Skeletal muscle satellite cell (primary cell): ENCODE results near the gene C19orf12.

ENCODE experiments used
- H3K27me3 ChIP-seq: 2 replicates; pipeline ENCODE4 v1.7.0; 2013; ENCODE audit warnings: low read length; ENCODE audit not compliant: control insufficient read depth, insufficient read depth
- H3K36me3 ChIP-seq: 2 replicates; pipeline ENCODE4 v1.7.0; 2013; ENCODE audit warnings: mild to moderate bottlenecking, control low read depth, low read length; ENCODE audit not compliant: insufficient read depth
- H3K4me1 ChIP-seq: 2 replicates; pipeline ENCODE4 v1.7.0; 2013; ENCODE audit warnings: low read length; ENCODE audit not compliant: control insufficient read depth, insufficient read depth
- H3K4me2 ChIP-seq: 2 replicates; pipeline ENCODE4 v1.7.0; 2013; ENCODE audit warnings: mild to moderate bottlenecking, low read length
- H3K4me3 ChIP-seq: 2 replicates; pipeline ENCODE4 v1.7.0; 2013; ENCODE audit warnings: low read length
- H3K9ac ChIP-seq: 2 replicates; pipeline ENCODE4 v1.7.0; 2013; ENCODE audit warnings: mild to moderate bottlenecking, low read depth, low read length, moderate library complexity
- H3K9me3 ChIP-seq: replicated peaks from 2 replicates; pipeline ENCODE4 v1.7.0; 2013; ENCODE audit warnings: mild to moderate bottlenecking, control low read depth, low read length

Gene C19orf12

GRCh38 chr19:29694161-29694560 lies 20.9 kb downstream of the C19orf12 start:
- Histone ChIP-seq H3K27me3 (no peaks in the 10 kb centered on the region), H3K9me3 (peaks cover 4% of the 10 kb centered on the region), H3K36me3 (no peaks in the 10 kb centered on the region), H3K4me2 (no peak overlapping the region), H3K4me3 (no peak overlapping the region), H3K9ac (no peak overlapping the region), H3K4me1 (peaks cover 4% of the 10 kb centered on the region)

- Histone ChIP-seq H3K27me3 (no peaks in the 10 kb centered on the region), H3K4me3 (no peak overlapping the region), H3K9ac (no peak overlapping the region), H3K4me2 (no peak overlapping the region), H3K4me1 (peaks cover 30% of the 10 kb centered on the region), H3K36me3 (no peaks in the 10 kb centered on the region), H3K9me3 (peaks cover 4% of the 10 kb centered on the region)
Observed at GRCh38 chr19:29690842-29691241, 24.2 kb downstream of the C19orf12 start.

GRCh38 chr19:29687897-29688728 lies 26.9 kb downstream of the C19orf12 start:
- Histone ChIP-seq H3K27me3 (no peaks in the 10 kb centered on the region), H3K9ac (peak overlapping the region; percentile 42), H3K4me3 (no peak overlapping the region), H3K4me1 (peaks cover 39% of the 10 kb centered on the region), H3K9me3 (peaks cover 4% of the 10 kb centered on the region), H3K36me3 (no peaks in the 10 kb centered on the region), H3K4me2 (peak overlapping the region; percentile 62)

- H3K36me3 ChIP-seq: no peaks in the 10 kb centered on the region
- peak overlapping the region; percentile 88 for H3K4me2 ChIP-seq
- peaks cover 4% of the 10 kb centered on the region for H3K9me3 ChIP-seq
- peak overlapping the region; percentile 75 for H3K9ac ChIP-seq
- H3K4me1 ChIP-seq: peaks cover 47% of the 10 kb centered on the region
- peak overlapping the region; percentile 63 for H3K4me3 ChIP-seq
- no peaks in the 10 kb centered on the region for H3K27me3 ChIP-seq
Observed at GRCh38 chr19:29687244-29687896, 27.7 kb downstream of the C19orf12 start.

- Histone ChIP-seq H3K36me3 (no peaks in the 10 kb centered on the region), H3K27me3 (no peaks in the 10 kb centered on the region), H3K4me3 (peak overlapping the region; percentile 63), H3K9me3 (peaks cover 4% of the 10 kb centered on the region), H3K4me2 (peak overlapping the region; percentile 88), H3K9ac (no peak overlapping the region), H3K4me1 (peaks cover 54% of the 10 kb centered on the region)
Observed at GRCh38 chr19:29686285-29686805, 28.7 kb downstream of the C19orf12 start.

GRCh38 chr19:29685326-29685725 lies 29.7 kb downstream of the C19orf12 start:
- no peaks in the 10 kb centered on the region for H3K27me3 ChIP-seq
- no peak overlapping the region for H3K4me3 ChIP-seq
- no peaks in the 10 kb centered on the region for H3K36me3 ChIP-seq
- no peaks in the 10 kb centered on the region for H3K9me3 ChIP-seq
- no peak overlapping the region for H3K9ac ChIP-seq
- H3K4me1 ChIP-seq: peaks cover 59% of the 10 kb centered on the region
- H3K4me2 ChIP-seq: peak overlapping the region; percentile 33

GRCh38 chr19:29683009-29683408 lies 32.1 kb downstream of the C19orf12 start:
- no peaks in the 10 kb centered on the region for H3K9me3 ChIP-seq
- H3K36me3 ChIP-seq: no peaks in the 10 kb centered on the region
- H3K4me2 ChIP-seq: no peak overlapping the region
- no peaks in the 10 kb centered on the region for H3K27me3 ChIP-seq
- H3K4me1 ChIP-seq: peaks cover 60% of the 10 kb centered on the region
- no peak overlapping the region for H3K9ac ChIP-seq
- no peak overlapping the region for H3K4me3 ChIP-seq

- Histone ChIP-seq H3K4me2 (no peak overlapping the region), H3K27me3 (no peaks in the 10 kb centered on the region), H3K4me3 (no peak overlapping the region), H3K4me1 (peaks cover 56% of the 10 kb centered on the region), H3K9me3 (no peaks in the 10 kb centered on the region), H3K9ac (no peak overlapping the region), H3K36me3 (no peaks in the 10 kb centered on the region)
Observed at GRCh38 chr19:29682236-29682895, 32.7 kb downstream of the C19orf12 start.

- Histone ChIP-seq H3K4me1 (peaks cover 50% of the 10 kb centered on the region), H3K4me2 (no peak overlapping the region), H3K9ac (no peak overlapping the region), H3K27me3 (no peaks in the 10 kb centered on the region), H3K9me3 (no peaks in the 10 kb centered on the region), H3K4me3 (no peak overlapping the region), H3K36me3 (no peaks in the 10 kb centered on the region)
Observed at GRCh38 chr19:29681422-29682235, 33.4 kb downstream of the C19orf12 start.

GRCh38 chr19:29680937-29681336 lies 34.1 kb downstream of the C19orf12 start:
- peak overlapping the region; percentile 5 for H3K9ac ChIP-seq
- peaks cover 2% of the 10 kb centered on the region for H3K36me3 ChIP-seq
- no peak overlapping the region for H3K4me2 ChIP-seq
- peaks cover 45% of the 10 kb centered on the region for H3K4me1 ChIP-seq
- H3K9me3 ChIP-seq: no peaks in the 10 kb centered on the region
- H3K27me3 ChIP-seq: no peaks in the 10 kb centered on the region
- H3K4me3 ChIP-seq: no peak overlapping the region

- Histone ChIP-seq H3K9ac (peak overlapping the region; percentile 5), H3K27me3 (no peaks in the 10 kb centered on the region), H3K9me3 (no peaks in the 10 kb centered on the region), H3K4me2 (no peak overlapping the region), H3K36me3 (peaks cover 7% of the 10 kb centered on the region), H3K4me1 (peaks cover 41% of the 10 kb centered on the region), H3K4me3 (no peak overlapping the region)
Observed at GRCh38 chr19:29680447-29680846, 34.6 kb downstream of the C19orf12 start.
